Fibroblast of villous mesenchyme (primary cell): ENCODE data around the gene NETO2. TPM values are rescaled to one million over a fixed set of nuclear protein-coding genes. Genes with fewer than 3 reads are reported as not detected.
"Not testable (repeated sequence)": the region's sequence is repeated elsewhere in the genome, so short reads cannot be mapped to it uniquely, and the experiment has no call there.

Experiments used
- DNase-seq: peaks from one replicate; pipeline ENCODE4 v3.0.0-alpha.2; 2010; ENCODE audit warnings: low read depth
- H3K4me3 ChIP-seq: 2 replicates; pipeline ENCODE4 v1.5.1; 2011; ENCODE audit warnings: low read depth, mild to moderate bottlenecking, low read length
- CTCF ChIP-seq: IDR thresholded peaks from 2 replicates; pipeline ENCODE4 v1.5.1; 2012; ENCODE audit warnings: low read depth, mild to moderate bottlenecking, low read length; ENCODE audit not compliant: insufficient read depth
- total RNA-seq: library from RNA; depleted of rRNA; stranded (reverse); fragments of >200 nt; gene quantifications from 2 replicates; pipeline ENCODE4 v1.2.3, GENCODE V29; 2012

NETO2 gene
- total RNA-seq, 1 donor, result 14.7 TPM

- no peak for TF ChIP-seq CTCF
- DNase-seq, result peak; percentile 51
Measured at GRCh38 chr16:47142486-47142820, 1.3 kb downstream of the NETO2 start.

GRCh38 chr16:47141773-47142485 lies 1.8 kb downstream of the NETO2 start:
- peak overlapping the region; percentile 63 for H3K4me3 ChIP-seq
- peak; percentile 85 for DNase-seq
- peak; percentile 98 for TF ChIP-seq CTCF

More at GRCh38 chr16:47142486-47142820, 1.3 kb downstream of the NETO2 start:
- peak overlapping the region; percentile 63 for H3K4me3 ChIP-seq

- DNase-seq, result no peak
- H3K4me3 ChIP-seq, result no peak overlapping the region
- no peak for TF ChIP-seq CTCF
Measured at GRCh38 chr16:47140686-47141085, 3.1 kb downstream of the NETO2 start.

DNA sequence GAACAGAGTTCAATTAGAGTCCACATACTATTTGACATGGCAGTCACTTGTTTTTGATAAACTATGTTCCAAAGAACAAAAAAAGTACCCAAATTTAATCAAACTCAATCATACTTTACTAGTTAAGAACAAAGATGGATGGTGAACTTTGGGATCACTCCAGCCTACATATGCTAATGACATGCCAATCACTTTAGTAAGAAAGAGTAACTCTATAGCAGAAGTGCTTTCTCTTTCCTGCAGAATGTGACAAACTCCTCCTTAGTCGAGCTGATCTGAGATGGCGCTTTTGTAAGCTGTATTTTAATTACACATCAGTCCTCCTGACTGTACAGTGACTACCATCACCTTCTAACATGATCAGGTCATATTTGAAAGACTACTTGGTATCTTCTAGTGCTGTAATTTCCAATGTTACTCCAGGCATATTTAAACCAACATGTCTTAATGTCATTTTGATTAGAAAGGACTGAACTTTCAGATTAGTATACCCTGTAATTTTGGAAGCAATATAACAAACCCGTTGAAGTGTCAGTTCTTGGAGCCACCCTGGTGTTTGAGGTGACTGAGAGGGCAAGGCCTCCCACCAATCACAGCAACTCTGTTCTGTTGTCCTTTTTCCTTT lies 4.1 kb downstream of the NETO2 start:
- DNase-seq, result no peak
- TF ChIP-seq CTCF, result no peak
- no peak overlapping the region for H3K4me3 ChIP-seq

- peak; percentile 24 for DNase-seq
- H3K4me3 ChIP-seq, result not testable (repeated sequence)
Measured at GRCh38 chr16:47137925-47138324, 5.8 kb downstream of the NETO2 start.

DNA sequence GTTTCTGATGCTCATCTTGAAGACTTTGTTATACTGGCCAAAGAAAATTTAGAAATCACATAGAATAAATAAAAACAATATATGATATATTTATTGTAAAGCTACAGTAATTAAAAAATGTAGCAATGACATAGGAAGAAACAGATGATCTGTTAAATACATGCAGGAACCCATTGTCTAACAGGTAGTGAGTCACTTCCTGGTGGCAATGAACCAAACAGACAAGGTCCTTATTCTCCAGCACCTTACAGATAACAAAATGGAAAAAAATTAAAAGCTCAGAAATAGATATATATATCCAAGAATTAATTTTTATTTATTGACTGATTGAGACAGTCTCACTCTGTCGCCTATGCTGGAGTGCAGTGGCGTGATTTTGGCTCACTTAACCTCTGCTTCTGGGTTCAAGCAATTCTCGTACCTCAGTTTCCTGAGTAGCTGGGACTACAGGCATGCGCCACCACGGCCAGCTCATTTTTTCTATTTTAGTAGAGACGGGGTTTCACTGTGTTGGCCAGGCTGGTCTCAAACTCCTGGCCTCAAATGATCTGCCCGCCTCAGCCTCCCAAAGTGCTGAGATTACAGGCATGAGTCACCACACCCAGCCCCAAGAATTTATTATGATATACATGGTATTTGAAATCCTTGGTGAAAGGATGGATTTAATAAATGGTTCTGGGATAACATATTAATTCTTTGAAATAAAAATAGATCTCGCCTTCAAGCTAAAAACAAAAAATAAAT lies 7.5 kb downstream of the NETO2 start:
- peak; percentile 21 for DNase-seq
- TF ChIP-seq CTCF, result no peak

GRCh38 chr16:47134550-47134949 lies 9.2 kb downstream of the NETO2 start:
- DNase-seq, result no peak
- no peak overlapping the region for H3K4me3 ChIP-seq
- TF ChIP-seq CTCF, result no peak

More for the DNA sequence above, 7.5 kb downstream of the NETO2 start:
- H3K4me3 ChIP-seq, result no peak overlapping the region
